ENCODE measurements around the gene KRTAP1-3.
"Not testable (repeated sequence)": the region's sequence is repeated elsewhere in the genome, so short reads cannot be mapped to it uniquely, and the experiment has no call there.

The KRTAP1-3 gene, protein sequence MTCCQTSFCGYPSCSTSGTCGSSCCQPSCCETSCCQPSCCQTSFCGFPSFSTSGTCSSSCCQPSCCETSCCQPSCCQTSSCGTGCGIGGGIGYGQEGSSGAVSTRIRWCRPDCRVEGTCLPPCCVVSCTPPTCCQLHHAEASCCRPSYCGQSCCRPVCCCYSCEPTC

GRCh38 chr17:41034346-41034935 lies at the start of gene KRTAP1-3:
Gene KRTAP1-3 (minus strand): TSS chr17:41034874. CDS start chr17:41034821, 53 bp downstream.
- not testable (repeated sequence) for DNase-seq (ENCODE audit: low read depth)

- DNase-seq (ENCODE audit: low read depth), result not testable (repeated sequence)
Measured at GRCh38 chr17:41084100-41084856, 49.6 kb upstream of the KRTAP1-3 start, which contains the start of gene KRTAP4-7. Gene KRTAP4-7 (plus strand): TSS chr17:41084150. CDS start chr17:41084207, 57 bp downstream.

- DNase-seq (ENCODE audit: low read depth), result not testable (repeated sequence)
Measured at GRCh38 chr17:41083427-41083826, 48.8 kb upstream of the KRTAP1-3 start.

GRCh38 chr17:41082626-41083025 lies 48.0 kb upstream of the KRTAP1-3 start:
- DNase-seq (ENCODE audit: low read depth), result no peak

- no peak for DNase-seq (ENCODE audit: low read depth)
Measured at GRCh38 chr17:41076788-41077187, 42.1 kb upstream of the KRTAP1-3 start.

GRCh38 chr17:41073676-41074075 lies 39.0 kb upstream of the KRTAP1-3 start:
- no peak for DNase-seq (ENCODE audit: low read depth)

GRCh38 chr17:41071606-41072360 lies 37.1 kb upstream of the KRTAP1-3 start:
- no peak for DNase-seq (ENCODE audit: low read depth)

DNA sequence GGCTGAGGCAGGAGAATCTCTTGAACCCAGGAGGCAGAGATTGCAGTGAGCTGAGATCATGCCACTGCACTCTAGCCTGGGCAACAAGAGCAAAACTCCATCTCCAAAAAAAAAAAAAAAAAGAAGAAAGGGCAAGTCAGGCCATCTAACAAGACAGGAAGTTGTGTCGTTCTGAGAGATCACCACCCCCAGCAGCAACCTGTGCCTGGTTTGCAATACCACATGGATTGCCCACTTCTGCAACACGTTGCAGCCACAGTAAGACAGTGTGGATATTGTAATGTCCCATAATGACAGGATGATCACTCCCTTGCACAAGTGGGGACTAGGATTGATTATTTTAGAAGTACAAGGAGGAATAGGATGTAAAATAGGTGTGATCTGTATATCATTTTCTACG lies 34.4 kb upstream of the KRTAP1-3 start:
- no peak for DNase-seq (ENCODE audit: low read depth)

- no peak for DNase-seq (ENCODE audit: low read depth)
Measured at GRCh38 chr17:41067281-41067680, 32.6 kb upstream of the KRTAP1-3 start.

DNA sequence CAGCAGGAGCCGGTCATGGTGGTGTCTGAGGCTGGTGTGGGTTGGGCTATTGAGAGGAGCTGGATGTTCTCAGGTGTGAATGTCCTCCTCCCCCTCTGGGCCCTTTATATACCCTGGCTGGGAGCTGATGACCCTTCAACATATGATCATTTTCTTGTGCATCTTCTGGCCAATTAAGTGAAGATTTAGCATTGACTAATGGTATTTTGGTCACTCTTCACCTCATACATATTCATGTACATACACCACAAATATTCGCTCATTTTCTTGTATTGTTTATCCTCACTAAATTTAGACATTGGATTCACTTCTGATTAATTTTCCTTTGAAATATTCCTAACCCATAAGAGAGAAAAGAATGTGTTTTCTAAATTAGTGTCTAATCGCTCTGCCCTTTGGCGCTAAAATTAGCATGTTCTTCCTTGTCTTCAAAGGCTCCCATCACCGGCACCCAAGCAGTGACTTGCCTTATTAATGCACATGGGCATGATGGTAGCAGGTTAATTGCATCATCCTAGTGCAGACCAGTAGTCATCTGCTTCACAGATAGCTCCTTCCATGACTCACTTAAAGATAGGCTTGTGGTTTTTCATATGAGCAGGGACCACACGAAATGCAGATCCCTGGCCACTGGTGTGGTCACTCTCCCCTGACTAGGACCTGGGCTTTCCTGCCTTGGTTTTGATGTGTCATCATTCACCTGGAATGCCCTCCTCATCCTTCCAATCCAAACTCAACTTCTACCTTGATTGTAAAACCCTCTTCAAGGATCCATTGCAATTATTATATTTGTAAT lies 31.4 kb upstream of the KRTAP1-3 start, which contains the start of gene KRTAP2-4:
Gene KRTAP2-4 (minus strand): TSS at position 51 of the 796 bp plus-strand sequence. CDS start 34 bp downstream, at position 17.
- peak; percentile 52 for DNase-seq (ENCODE audit: low read depth)

GRCh38 chr17:41065016-41065689 lies 30.5 kb upstream of the KRTAP1-3 start:
- DNase-seq (ENCODE audit: low read depth), result not testable (repeated sequence)

GRCh38 chr17:41064301-41064700 lies 29.6 kb upstream of the KRTAP1-3 start:
- no peak for DNase-seq (ENCODE audit: low read depth)

GRCh38 chr17:41063449-41063848 lies 28.8 kb upstream of the KRTAP1-3 start:
- no peak for DNase-seq (ENCODE audit: low read depth)

DNA sequence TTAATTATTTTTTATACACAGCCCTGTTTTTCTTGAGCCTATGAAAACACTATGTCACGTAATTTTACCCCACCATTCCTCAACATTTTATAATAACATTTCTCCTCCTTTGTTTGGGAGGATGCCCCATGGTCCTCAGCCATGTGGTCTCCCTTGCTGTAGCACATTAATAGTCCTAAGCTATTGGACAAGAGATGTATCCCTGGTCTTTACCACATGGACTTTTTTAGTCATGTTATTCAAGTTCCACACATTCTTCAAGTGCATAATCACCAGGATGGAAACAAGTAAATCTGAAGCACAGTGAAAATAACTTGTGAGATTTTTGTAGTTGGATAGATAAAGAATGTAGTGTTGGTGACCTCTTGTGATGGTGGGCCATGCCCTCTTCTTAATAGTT lies 27.3 kb upstream of the KRTAP1-3 start:
- DNase-seq (ENCODE audit: low read depth), result no peak

DNA sequence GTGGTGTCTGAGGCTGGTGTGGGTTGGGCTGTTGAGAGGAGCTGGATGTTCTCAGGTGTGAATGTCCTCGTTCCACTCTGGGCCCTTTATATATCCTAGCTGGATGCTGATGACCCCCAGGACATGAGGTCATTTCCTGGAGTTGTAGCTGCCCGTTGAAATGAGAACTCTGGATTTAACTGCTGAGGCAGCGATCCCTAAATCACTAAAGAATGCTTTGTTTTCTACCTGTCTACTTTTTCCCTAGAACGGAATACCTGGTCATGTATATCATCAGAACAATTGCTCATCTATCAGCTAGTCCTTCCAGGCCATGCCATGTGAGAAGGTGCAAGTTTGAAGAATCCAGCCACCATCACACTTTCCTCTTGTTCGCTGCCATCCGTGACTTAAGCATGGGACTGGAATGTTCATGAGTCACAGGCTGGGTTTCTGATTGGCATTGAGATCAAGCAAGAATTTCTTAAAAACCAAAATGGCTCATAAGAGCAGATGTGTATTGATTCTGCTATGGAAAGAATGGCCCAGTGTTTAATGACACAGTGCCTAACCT lies 25.5 kb upstream of the KRTAP1-3 start, which contains the start of gene KRTAP2-3:
Gene KRTAP2-3 (minus strand): TSS at position 63 of the 553 bp plus-strand sequence. CDS start 64 bp downstream, outside the sequence.
- DNase-seq (ENCODE audit: low read depth), result no peak

GRCh38 chr17:41059276-41060051 lies 24.8 kb upstream of the KRTAP1-3 start:
- not testable (repeated sequence) for DNase-seq (ENCODE audit: low read depth)

DNA sequence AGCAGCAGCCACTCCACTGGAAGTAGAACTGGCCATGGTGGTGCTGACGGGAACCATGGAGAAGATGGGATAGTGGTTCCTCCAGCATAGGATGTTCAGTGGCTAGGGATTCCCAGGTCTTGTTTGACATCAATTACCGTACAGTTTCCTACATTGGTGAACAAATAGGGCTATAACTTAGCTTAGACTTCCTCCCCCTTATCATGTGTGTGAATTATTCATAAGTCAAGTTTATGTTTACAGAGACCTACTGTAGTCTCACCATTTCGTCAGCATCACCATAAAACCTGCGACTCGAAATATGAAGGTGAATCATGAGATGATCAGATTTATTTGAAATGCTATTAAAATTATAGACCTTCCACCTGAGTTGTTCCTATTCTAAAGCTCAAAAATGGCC lies 24.1 kb upstream of the KRTAP1-3 start:
- no peak for DNase-seq (ENCODE audit: low read depth)

GRCh38 chr17:41057547-41057946 lies 22.9 kb upstream of the KRTAP1-3 start:
- no peak for DNase-seq (ENCODE audit: low read depth)

GRCh38 chr17:41055130-41055529 lies 20.5 kb upstream of the KRTAP1-3 start, which contains the start of gene KRTAP2-2:
Gene KRTAP2-2 (minus strand): TSS chr17:41055230. CDS start chr17:41055211, 19 bp downstream.
- DNase-seq (ENCODE audit: low read depth), result not testable (repeated sequence)
